Activated CD4-positive, alpha-beta T cell treated with anti-CD3 and anti-CD28 coated beads, Interleukin-2, amount 50 U/mL, for 24 hours (primary cell): Measurements from ENCODE around the gene FGF14.

Source experiments
- DNase-seq, 2 donors: peaks; one replicate each; pipeline ENCODE4 v3.0.0-alpha.2; 2020; ENCODE audit warnings: low read depth in 1 of 2, low spot score in 1 of 2

The FGF14 gene

GRCh38 chr13:102198418-102199311 lies 203.2 kb downstream of the FGF14 start:
- no peak for DNase-seq

DNA sequence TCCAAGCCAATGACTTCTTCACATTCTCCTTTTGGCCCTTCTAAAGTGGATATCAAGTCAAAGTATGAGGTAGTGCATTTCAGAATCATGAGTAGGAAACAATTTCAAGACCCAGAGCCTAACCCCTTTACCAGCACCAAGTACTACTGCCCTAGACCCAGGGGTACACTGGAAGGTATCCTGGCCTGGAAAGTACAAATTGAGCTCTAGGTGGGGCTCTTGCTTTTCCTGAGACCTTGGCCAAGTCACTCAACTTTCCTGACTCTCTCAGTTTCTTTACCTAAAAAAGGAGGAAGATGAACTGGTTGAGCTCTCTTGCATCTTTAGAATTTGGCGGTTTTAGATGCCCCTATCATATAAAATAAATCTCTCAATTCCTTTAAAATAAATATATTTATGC lies 204.7 kb downstream of the FGF14 start:
- no peak for DNase-seq

GRCh38 chr13:102195566-102196462 lies 206.0 kb downstream of the FGF14 start:
- no peak for DNase-seq

GRCh38 chr13:102192858-102193257 lies 209.0 kb downstream of the FGF14 start:
- no peak for DNase-seq

DNA sequence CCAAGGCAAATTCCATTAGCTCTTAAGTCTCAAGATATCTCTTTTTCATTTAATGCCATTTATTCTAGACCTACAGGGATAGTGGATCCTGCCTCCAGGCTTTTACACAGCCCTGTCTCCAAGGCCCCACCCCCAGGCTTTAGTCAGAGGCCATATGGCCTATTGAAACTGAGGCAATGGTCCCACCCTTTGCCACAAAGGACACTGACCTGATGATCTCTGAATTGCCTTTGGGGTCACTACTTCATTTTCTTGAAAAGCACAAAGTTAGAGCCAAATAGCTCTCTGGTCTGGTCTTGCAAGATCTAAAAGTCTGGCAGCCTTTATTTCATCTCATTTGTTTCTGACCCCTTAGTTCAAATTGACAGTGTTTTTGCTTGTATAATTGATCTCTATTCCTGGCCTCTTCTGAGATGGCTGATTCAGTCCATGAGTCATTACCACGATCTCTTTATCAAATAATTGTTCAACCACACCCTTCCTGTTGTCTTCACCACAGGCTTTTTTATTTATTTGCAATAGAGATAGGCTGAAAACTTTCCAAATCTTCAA lies 209.8 kb downstream of the FGF14 start:
- DNase-seq = no peak

- DNase-seq = no peak
Measured at GRCh38 chr13:102190930-102191329, 210.9 kb downstream of the FGF14 start.

- no peak for DNase-seq
Measured at GRCh38 chr13:102187313-102187712, 214.5 kb downstream of the FGF14 start.

DNA sequence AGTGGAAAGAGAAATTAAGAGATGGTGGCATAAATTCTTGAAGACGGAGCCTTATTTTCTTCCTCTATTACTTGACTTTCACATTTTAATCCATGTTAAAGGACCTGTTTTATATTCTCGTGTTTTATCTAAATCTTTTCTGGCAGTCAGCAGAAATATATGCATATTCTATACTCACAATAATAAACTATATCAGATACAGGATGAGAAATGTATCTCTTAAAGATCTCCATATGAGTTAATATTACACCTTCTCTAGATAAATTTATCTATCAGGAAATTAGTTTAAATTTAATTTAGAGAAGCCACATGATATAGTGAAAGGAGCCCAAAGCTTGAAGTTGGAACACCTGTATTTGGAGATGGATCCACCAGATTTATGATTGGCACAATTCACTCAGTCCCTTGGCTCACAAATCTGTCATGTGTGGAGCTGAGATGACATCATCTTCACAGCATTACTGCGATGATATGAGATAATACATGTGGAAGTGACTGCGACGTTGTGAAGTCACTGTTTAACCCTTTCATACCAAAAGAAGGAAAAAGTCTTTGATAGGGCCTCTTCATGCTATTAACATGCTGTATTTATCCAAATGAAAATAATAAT lies 216.4 kb downstream of the FGF14 start:
- no peak for DNase-seq

DNA sequence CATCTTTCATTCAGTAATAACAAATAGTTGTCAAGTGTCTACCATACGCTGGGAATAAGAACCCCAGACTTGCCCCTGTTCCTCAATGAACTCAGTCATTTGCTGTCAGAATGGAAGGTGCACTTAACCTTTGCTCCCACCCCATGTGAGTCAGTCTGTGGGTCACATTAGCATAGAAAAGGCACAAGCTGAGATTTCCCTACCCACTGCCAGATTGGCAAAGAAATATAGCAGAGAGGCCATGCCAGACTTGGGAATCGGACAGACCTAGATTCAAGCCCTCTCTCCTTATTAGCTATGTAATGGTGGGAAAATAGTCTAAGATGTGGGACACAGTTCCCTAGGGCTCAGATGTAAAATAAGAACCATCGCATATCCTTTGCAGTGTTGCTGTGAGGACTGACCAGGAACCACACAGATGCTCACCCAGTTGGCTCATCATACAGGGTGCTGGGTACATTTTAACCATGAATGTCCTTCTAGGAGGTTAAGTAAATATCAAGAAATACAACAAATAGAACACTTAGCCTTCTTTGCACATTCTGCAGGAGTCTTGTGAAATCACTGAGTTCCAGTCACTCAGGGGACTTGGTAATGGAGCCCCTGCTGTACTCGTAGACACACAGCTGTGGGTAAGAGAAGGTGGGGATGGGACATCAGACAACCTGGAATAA lies 218.2 kb downstream of the FGF14 start:
- no peak for DNase-seq

GRCh38 chr13:102182170-102182569 lies 219.7 kb downstream of the FGF14 start:
- no peak for DNase-seq

DNA sequence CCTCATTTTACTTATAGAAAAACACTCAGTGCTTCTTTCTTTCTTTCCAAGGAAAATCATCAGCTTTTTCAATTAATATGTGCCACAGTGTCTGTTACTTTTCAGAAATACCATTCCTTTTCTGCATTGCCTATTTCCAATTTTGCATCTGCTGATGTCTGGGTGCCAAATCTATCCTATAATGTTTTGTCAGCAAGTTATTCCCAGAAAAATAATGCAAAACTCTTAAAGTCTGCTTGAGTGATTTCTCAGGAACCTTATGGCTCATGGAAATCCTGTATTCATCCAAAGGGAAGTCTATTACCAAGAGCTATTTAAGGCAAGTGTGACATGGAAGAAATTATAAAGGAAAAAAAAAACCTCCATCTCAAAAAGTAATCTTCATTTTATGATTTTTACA lies 224.4 kb downstream of the FGF14 start:
- no peak for DNase-seq

- no peak for DNase-seq
Measured at GRCh38 chr13:102176846-102177245, 225.0 kb downstream of the FGF14 start.

- DNase-seq = no peak
Measured at GRCh38 chr13:102172406-102172805, 229.4 kb downstream of the FGF14 start.

DNA sequence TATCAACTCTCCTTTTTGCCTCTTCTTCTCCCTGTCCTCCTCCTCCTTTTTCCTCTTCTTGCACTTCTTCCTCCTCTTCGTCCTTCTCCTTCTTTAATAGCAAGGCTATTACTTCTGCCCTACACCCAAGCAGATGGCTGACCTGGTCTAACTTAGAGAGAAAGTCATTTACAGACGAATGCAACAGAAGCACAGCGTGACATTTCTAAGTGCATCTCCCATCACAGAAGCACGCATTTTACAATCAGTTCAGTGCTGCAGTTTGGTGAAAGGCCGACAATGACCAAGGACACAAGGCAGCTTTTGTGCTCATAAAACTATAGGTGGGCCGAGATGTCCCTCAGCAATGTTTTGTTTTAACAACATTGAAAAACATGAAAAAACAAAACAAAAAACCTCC lies 231.5 kb downstream of the FGF14 start:
- no peak for DNase-seq

GRCh38 chr13:102169471-102170015 lies 232.3 kb downstream of the FGF14 start:
- no peak for DNase-seq

GRCh38 chr13:102152790-102153189 lies 249.1 kb downstream of the FGF14 start:
- DNase-seq = no peak

GRCh38 chr13:102147353-102147752 lies 254.5 kb downstream of the FGF14 start:
- DNase-seq = no peak

- DNase-seq = no peak
Measured at GRCh38 chr13:102145750-102146149, 256.1 kb downstream of the FGF14 start.

GRCh38 chr13:102142473-102142826 lies 259.4 kb downstream of the FGF14 start:
- DNase-seq = no peak

- DNase-seq = no peak
Measured at GRCh38 chr13:102141625-102142472, 260.0 kb downstream of the FGF14 start.
